Osteoblast (primary cell): Measurements from ENCODE around the gene ARMC6. TPM values are rescaled to one million over a fixed set of nuclear protein-coding genes. Genes with fewer than 3 reads are reported as not detected.
"Not testable (repeated sequence)": the region's sequence is repeated elsewhere in the genome, so short reads cannot be mapped to it uniquely, and the experiment has no call there.

Experiments used
- DNase-seq: peaks from one replicate; pipeline ENCODE4 v3.0.0; 2011; ENCODE audit warnings: low spot score, mixed read lengths; ENCODE audit not compliant: insufficient read length; ENCODE audit errors: missing footprints
- H2AFZ ChIP-seq: 2 replicates; pipeline ENCODE4 v1.6.0; 2011; ENCODE audit warnings: mild to moderate bottlenecking, low read length
- H3K27ac ChIP-seq: 2 replicates; pipeline ENCODE4 v1.5.1; 2011; ENCODE audit warnings: mild to moderate bottlenecking, low read depth, low read length, moderate library complexity
- H3K27me3 ChIP-seq: 2 replicates; pipeline ENCODE4 v1.6.0; 2012; ENCODE audit warnings: mild to moderate bottlenecking, control low read depth, inconsistent platforms, low read length, moderate library complexity; ENCODE audit not compliant: insufficient read depth
- H3K36me3 ChIP-seq: 2 replicates; pipeline ENCODE4 v1.5.1; 2011; ENCODE audit warnings: mild to moderate bottlenecking, low read length, control low read depth, moderate library complexity; ENCODE audit not compliant: insufficient read depth
- H3K4me1 ChIP-seq: 2 replicates; pipeline ENCODE4 v1.5.1; 2011; ENCODE audit warnings: mild to moderate bottlenecking, low read length, control low read depth, moderate library complexity; ENCODE audit not compliant: insufficient read depth
- H3K4me2 ChIP-seq: 2 replicates; pipeline ENCODE4 v1.6.0; 2011; ENCODE audit warnings: mild to moderate bottlenecking, low read length; ENCODE audit not compliant: insufficient read depth
- H3K4me3 ChIP-seq: fragments of 200-600 bp; sonication (generic); 3 replicates; pipeline ENCODE4 v1.5.1; 2012; ENCODE audit warnings: mild to moderate bottlenecking, low read length, inconsistent platforms; ENCODE audit not compliant: insufficient read depth
- H3K79me2 ChIP-seq: 2 replicates; pipeline ENCODE4 v1.6.0; 2012; ENCODE audit warnings: mild to moderate bottlenecking, low read length, control low read depth, inconsistent platforms; ENCODE audit not compliant: insufficient read depth
- H3K9me3 ChIP-seq: 2 replicates; pipeline ENCODE4 v1.5.1; 2011; ENCODE audit warnings: low read depth, low read length, control low read depth
- H4K20me1 ChIP-seq: 2 replicates; pipeline ENCODE4 v1.6.0; 2012; ENCODE audit warnings: mild to moderate bottlenecking, low read length, control low read depth; ENCODE audit not compliant: insufficient read depth
- total RNA-seq: library from RNA; depleted of rRNA; stranded (reverse); fragments of >200 nt; gene quantifications from 2 replicates; pipeline ENCODE4 v1.2.3, GENCODE V29; 2012
- TF ChIP-seq, protein P1 (sequence below): IDR thresholded peaks from 2 replicates; pipeline ENCODE4 v1.5.1; 2011; ENCODE audit warnings: mild to moderate bottlenecking, low read depth, low read length, moderate library complexity; ENCODE audit errors: extremely low read depth

Gene ARMC6
- total RNA-seq, 1 donor = 38.4 TPM

DNA sequence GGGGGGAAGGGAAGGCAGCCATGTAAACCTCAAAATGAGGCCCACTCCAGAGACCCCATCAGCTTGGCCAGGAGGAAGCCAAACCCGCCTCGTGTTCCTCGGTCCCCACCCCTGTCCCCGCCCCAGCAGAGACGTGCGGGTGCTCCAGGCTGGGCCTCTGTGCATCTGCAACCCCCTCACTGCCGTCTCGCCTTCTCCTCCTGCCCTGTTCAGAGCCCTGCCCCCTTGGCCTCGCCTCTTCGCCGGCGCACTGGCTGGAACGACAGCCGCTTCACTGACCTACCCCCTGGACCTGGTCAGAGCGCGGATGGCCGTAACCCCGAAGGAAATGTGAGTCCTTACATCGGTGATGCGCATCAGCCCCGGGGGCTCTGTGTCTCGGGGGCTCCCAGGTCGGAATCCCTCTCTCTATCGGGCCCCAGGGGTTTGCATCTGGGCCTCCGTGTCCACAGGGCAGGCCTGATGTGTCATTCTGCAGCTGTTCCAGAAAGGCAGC, 72.7 kb downstream of the ARMC6 start:
- Histone ChIP-seq H3K4me1 (peaks cover 3% of the 10 kb centered on the region), H3K27me3 (no peaks in the 10 kb centered on the region), H3K36me3 (no peaks in the 10 kb centered on the region), H2AFZ (no peak overlapping the region), H3K9me3 (no peaks in the 10 kb centered on the region), H3K4me2 (peak overlapping the region; percentile 39), H3K27ac (no peak overlapping the region), H4K20me1 (no peaks in the 10 kb centered on the region), H3K4me3 (no peak overlapping the region), H3K79me2 (no peaks in the 10 kb centered on the region)
- TF ChIP-seq, protein P1, sequence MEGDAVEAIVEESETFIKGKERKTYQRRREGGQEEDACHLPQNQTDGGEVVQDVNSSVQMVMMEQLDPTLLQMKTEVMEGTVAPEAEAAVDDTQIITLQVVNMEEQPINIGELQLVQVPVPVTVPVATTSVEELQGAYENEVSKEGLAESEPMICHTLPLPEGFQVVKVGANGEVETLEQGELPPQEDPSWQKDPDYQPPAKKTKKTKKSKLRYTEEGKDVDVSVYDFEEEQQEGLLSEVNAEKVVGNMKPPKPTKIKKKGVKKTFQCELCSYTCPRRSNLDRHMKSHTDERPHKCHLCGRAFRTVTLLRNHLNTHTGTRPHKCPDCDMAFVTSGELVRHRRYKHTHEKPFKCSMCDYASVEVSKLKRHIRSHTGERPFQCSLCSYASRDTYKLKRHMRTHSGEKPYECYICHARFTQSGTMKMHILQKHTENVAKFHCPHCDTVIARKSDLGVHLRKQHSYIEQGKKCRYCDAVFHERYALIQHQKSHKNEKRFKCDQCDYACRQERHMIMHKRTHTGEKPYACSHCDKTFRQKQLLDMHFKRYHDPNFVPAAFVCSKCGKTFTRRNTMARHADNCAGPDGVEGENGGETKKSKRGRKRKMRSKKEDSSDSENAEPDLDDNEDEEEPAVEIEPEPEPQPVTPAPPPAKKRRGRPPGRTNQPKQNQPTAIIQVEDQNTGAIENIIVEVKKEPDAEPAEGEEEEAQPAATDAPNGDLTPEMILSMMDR = no peak
- DNase-seq = peak; percentile 69

DNA sequence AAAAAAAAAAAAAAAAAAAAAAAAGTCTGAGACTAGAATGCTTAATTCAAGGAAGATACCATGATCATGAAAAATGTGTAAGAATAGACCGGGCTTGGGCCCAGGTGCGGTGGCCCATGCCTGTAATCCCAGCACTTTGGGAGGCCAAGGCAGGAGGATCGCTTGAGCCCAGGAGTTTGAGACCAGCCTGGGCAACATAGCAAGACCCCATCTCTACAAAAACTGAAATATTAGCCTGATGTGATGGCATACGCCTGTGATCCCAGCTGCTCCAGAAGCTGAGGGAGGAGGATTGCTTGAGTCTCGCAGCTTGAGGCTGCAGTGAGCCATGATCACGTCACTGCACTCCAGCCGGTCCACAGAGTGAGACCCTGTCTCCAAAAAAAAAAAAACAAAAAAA, 73.5 kb downstream of the ARMC6 start:
- H3K27me3 ChIP-seq, H3K9me3 ChIP-seq, H3K79me2 ChIP-seq, H3K4me3 ChIP-seq, H3K36me3 ChIP-seq, DNase-seq, H4K20me1 ChIP-seq, H3K4me2 ChIP-seq, H3K4me1 ChIP-seq, H3K27ac ChIP-seq, H2AFZ ChIP-seq: not testable (repeated sequence)

GRCh38 chr19:19107654-19108053, 74.3 kb downstream of the ARMC6 start:
- Histone ChIP-seq H3K27me3 (no peaks in the 10 kb centered on the region), H3K4me1 (peaks cover 3% of the 10 kb centered on the region), H3K27ac (no peak overlapping the region), H3K9me3 (no peaks in the 10 kb centered on the region), H3K4me2 (no peak overlapping the region), H2AFZ (no peak overlapping the region), H3K36me3 (no peaks in the 10 kb centered on the region), H3K79me2 (no peaks in the 10 kb centered on the region), H4K20me1 (no peaks in the 10 kb centered on the region), H3K4me3 (no peak overlapping the region)
- TF ChIP-seq, protein P1 = no peak
- peak; percentile 63 for DNase-seq

Other genes with a start within 250 kb of the ARMC6 start
- gene COMP, start 242.3 kb upstream of the ARMC6 start, total RNA-seq = 12.4 and 14.8 TPM in 2 replicates
- 36.6 and 41.0 TPM in 2 replicates for gene UPF1, start 201.6 kb upstream of the ARMC6 start, total RNA-seq
- gene CERS1, start 137.4 kb upstream of the ARMC6 start, total RNA-seq = 0.29 and 0.36 TPM in 2 replicates
- 179 and 180 TPM in 2 replicates for gene COPE, start 114.2 kb upstream of the ARMC6 start, total RNA-seq
- 46.7 and 52.5 TPM in 2 replicates for gene DDX49, start 113.9 kb upstream of the ARMC6 start, total RNA-seq
- 98.4 and 107 TPM in 2 replicates for gene HOMER3, start 92.4 kb upstream of the ARMC6 start, total RNA-seq
- 32.7 and 33.7 TPM in 2 replicates for gene SUGP2, start 86 bp upstream of the ARMC6 start, total RNA-seq
- gene SLC25A42, start 30.4 kb downstream of the ARMC6 start, total RNA-seq = 5.4 and 5.6 TPM in 2 replicates
- gene TMEM161A, start 104.9 kb downstream of the ARMC6 start, total RNA-seq = 13.8 and 15.9 TPM in 2 replicates
- 0.29 and 0.36 TPM in 2 replicates for gene MEF2B, start 136.7 kb downstream of the ARMC6 start, total RNA-seq
- gene BORCS8, start 158.5 kb downstream of the ARMC6 start, total RNA-seq = 16.2 and 17.4 TPM in 2 replicates
- gene RFXANK, start 158.7 kb downstream of the ARMC6 start, total RNA-seq = 37.4 and 47.4 TPM in 2 replicates
- 6.2 and 6.5 TPM in 2 replicates for gene NR2C2AP, start 169.8 kb downstream of the ARMC6 start, total RNA-seq
- under 0.01 TPM in 1 of 2 replicates, not detected in the other for gene NCAN, start 178.4 kb downstream of the ARMC6 start, total RNA-seq
- 0.29 and 0.36 TPM in 2 replicates for gene TM6SF2, start 239.7 kb downstream of the ARMC6 start, total RNA-seq